Thymus (tissue), 14 donors: ENCODE data around the gene SPAG17. TPM values are rescaled to one million over a fixed set of nuclear protein-coding genes. Genes with fewer than 3 reads are reported as not detected.

Experiments used
- DNase-seq, 9 donors: peaks; one replicate each; pipeline ENCODE4 v3.0.0-alpha.2; 2013; ENCODE audit warnings: low spot score in 9 of 9, low read depth in 6 of 9, missing footprints in 1 of 9
- H3K27ac ChIP-seq, 2 donors: one replicate each; pipeline ENCODE4 v1.5.1; 2013; ENCODE audit warnings: control low read depth in 1 of 2, low read depth in 1 of 2, low read length in 1 of 2, mild to moderate bottlenecking in 1 of 2, moderate library complexity in 1 of 2
- H3K27me3 ChIP-seq, 2 donors: one replicate each; pipeline ENCODE4 v1.5.1; 2013; ENCODE audit warnings: low read length in 1 of 2; ENCODE audit not compliant: control insufficient read depth in 2 of 2, insufficient read depth in 1 of 2
- H3K36me3 ChIP-seq, 2 donors: one replicate each; pipeline ENCODE4 v1.5.1; 2013; ENCODE audit warnings: low read length in 1 of 2, mild to moderate bottlenecking in 1 of 2, moderate library complexity in 1 of 2; ENCODE audit not compliant: control insufficient read depth in 2 of 2, insufficient read depth in 2 of 2
- H3K4me1 ChIP-seq, 2 donors: one replicate each; pipeline ENCODE4 v1.5.1; 2013; ENCODE audit warnings: low read length in 2 of 2; ENCODE audit not compliant: control insufficient read depth in 2 of 2, insufficient read depth in 2 of 2
- H3K4me3 ChIP-seq, 2 donors: one replicate each; pipeline ENCODE4 v1.5.1; 2013; ENCODE audit warnings: low read length in 2 of 2, control low read depth in 1 of 2, mild to moderate bottlenecking in 1 of 2
- H3K9me3 ChIP-seq, 2 donors: one replicate each; pipeline ENCODE4 v1.5.1; 2013; ENCODE audit warnings: low read length in 1 of 2, mild to moderate bottlenecking in 1 of 2; ENCODE audit not compliant: control insufficient read depth in 2 of 2, insufficient read depth in 1 of 2
- WGBS: extraction: QIAGEN DNeasy Blood & Tissue Kit; methylation state at CpG from one replicate; pipeline ENCODE4 v1.1.7; 2013; 5-methylcytosine and 5-hydroxymethylcytosine counted together
- long read RNA-seq, 10 donors: transcript quantifications; one replicate each; lab custom pipeline, GENCODE V29; 2026
- polyA plus RNA-seq: library from polyadenylated mRNA; stranded (reverse); fragments of 200-250 nt; gene quantifications from one replicate; pipeline ENCODE4 v1.2.3, GENCODE V29; 2013
- total RNA-seq: library from RNA; stranded (reverse); fragments of 120-200 nt; gene quantifications from one replicate; pipeline ENCODE4 v1.2.4, GENCODE V29; 2013
- donor health status: healthy.

SPAG17 gene
- total RNA-seq (0.33 TPM), polyA plus RNA-seq (0.50 TPM)
- long read RNA-seq, donor 1 = 0 reads
- long read RNA-seq, donor 2 = 0 reads
- long read RNA-seq, donor 3 = 0 reads
- long read RNA-seq, donor 4 = 0 reads
- long read RNA-seq, donor 5 = 0 reads
- long read RNA-seq, donor 6 = 0 reads
- long read RNA-seq, donor 7 = 0 reads
- long read RNA-seq, donor 8 = 0 reads
- long read RNA-seq, donor 9 = 0 reads
- long read RNA-seq, donor 10 = 0 reads

DNA sequence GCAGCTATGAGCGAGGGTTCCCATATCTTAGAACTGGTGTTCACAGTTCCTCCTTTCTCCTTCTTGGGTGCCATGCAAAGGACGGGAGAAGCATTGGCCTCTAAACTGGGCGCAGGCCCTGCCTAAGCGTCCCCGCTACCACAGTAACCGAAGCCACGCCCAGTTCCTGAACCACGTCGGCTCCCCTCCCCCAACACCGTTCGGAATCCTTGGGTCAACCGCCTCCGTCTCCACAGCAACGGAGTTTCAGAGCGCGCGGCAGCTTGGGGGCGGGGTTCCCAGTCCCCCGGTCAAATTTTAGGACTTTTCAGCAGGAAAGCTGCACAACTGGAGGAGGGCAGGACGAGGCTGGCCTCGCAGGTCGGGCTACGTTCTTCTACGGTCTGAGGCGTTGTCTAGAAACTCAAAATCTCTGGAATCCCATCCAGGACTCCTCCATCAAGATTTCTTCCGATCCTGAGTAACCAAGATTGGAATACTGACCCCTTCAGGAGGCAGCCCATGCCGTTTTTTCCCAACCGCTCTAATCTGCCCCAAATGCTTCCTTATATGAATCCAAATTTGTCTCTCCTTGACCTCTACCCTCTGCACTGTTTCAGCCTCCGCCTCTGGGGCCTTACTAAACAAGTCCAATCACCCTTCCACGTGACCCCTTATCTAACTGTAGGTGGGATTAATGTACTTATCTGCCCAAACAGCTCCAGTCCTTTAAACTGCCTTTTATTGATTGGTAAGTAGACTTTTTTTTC lies at the start of gene SPAG17:
TSS of gene SPAG17 (minus strand) at position 145 of the 749 bp plus-strand sequence. CDS start at position 74, 71 bp downstream.
- peaks cover 0 to 11% of the 10 kb centered on the region in 2 donors for H3K4me1 ChIP-seq
- no peak within 1 kb of the TSS for H3K27ac ChIP-seq
- no peaks in the 10 kb centered on the region for H3K9me3 ChIP-seq
- H3K4me3 ChIP-seq = peak within 1 kb of the TSS in 1 of 2 donors; percentile 22
- peak in 7 of 9 donors; percentile 11 to 60 (median 23) for DNase-seq
- no peaks in the 10 kb centered on the region for H3K27me3 ChIP-seq
- 16% methylated on average over 30 of the region's 30 CpGs for WGBS
- H3K36me3 ChIP-seq = no peaks in the 10 kb centered on the region

DNA sequence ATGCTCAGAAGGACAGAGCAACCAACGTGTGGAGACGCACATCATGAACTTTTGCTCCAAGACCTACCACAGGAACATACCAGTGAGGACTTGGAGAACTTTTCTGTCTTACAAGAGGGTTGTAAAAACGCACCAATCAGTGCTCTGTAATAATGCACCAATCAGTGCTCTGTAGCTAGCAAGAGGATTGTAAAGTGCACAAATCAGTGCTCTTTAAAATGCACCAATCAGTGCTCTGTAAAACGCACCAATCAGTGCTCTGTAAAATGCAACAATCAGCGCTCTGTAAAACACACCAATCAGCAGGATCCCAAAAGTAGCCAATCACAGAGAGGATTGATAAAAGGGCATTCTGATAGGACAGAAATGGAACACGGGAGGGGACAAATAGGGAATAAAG lies 40.4 kb upstream of the SPAG17 start:
- no peaks in the 10 kb centered on the region for H3K4me1 ChIP-seq
- DNase-seq = no peak
- H3K27ac ChIP-seq = no peak overlapping the region
- no peaks in the 10 kb centered on the region for H3K9me3 ChIP-seq
- H3K4me3 ChIP-seq = no peak overlapping the region
- H3K27me3 ChIP-seq = no peaks in the 10 kb centered on the region
- WGBS = 96% methylated on average over 6 of the region's 6 CpGs
- no peaks in the 10 kb centered on the region for H3K36me3 ChIP-seq

DNA sequence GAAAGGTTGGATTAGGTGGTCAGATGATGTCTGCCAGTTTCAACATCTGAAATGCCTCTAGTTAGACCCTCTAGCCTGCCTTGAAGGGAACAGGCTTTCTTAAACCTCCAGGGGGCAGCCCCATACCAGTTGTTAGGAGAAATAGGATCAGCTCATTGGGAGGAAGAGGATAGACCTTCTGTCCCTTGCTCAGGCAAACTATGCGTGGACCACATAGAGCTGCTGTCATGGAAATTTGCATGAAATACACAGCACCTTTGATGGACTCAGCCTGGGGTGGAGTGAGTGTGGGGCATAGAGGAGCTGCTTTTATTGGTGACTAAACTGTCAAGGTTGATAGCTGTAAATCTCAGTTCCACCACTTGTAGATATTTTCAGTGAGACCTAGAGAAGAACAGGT lies 38.4 kb upstream of the SPAG17 start:
- DNase-seq = no peak
- H3K27me3 ChIP-seq = no peaks in the 10 kb centered on the region
- H3K27ac ChIP-seq = no peak overlapping the region
- no peaks in the 10 kb centered on the region for H3K36me3 ChIP-seq
- H3K4me3 ChIP-seq = no peak overlapping the region
- H3K9me3 ChIP-seq = no peaks in the 10 kb centered on the region
- H3K4me1 ChIP-seq = no peaks in the 10 kb centered on the region
- 80% methylated on average over 1 of the region's 1 CpG for WGBS

DNA sequence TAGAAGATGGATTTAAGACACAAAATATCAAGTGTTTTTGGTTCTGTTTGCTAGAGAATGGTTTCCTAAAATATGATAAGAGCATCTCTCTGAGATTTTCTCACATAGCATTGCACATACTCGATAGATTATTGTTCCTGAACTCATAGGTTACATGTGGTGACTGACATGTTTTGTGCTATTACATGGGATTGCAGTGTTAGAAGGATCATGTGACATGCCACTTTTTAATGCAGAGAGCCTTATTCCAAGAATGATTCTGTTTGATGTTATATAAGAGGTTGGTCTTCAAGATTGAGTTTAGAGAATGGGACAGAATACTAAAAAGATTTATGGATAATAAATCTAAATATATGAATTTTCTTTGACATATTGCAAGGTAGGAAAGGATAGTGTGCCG lies 34.4 kb upstream of the SPAG17 start:
- Histone ChIP-seq H3K27ac (no peak overlapping the region), H3K9me3 (no peaks in the 10 kb centered on the region), H3K4me1 (no peaks in the 10 kb centered on the region), H3K36me3 (no peaks in the 10 kb centered on the region), H3K4me3 (no peak overlapping the region), H3K27me3 (no peaks in the 10 kb centered on the region)
- DNase-seq = no peak
- WGBS = 93% methylated on average over 2 of the region's 2 CpGs

DNA sequence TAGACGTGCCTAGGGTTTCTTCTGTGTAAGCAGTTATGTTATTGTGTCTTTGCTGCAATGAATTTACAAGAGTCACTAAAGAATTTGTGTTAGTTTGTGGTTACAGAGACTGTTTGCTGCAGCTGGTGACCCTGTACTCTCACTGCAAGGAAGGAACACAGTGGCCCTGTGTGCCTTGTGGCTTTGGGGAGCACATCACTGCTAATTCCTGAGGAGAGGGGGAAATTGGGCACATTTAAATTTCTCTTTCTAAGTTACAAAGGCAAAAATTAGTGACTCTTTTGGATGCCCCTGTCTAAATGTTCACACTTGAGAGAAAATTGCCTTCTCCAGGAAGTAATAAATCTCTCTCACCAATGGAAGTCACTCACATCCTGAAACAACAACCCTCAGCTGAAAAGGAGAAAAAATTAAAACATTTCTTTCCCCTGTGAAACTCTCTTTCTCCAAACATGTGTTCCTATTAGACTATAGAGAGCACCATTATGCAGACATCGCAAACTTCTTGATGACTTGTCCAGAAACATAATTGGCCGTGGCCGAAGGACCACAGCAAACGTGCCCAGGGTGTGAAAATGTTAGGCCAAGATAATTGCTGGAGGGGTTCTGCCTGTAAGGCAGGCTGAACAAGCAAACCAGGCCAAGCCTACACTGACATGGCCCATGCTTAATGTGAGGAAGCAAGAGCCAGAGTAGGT lies 32.3 kb upstream of the SPAG17 start:
- no peaks in the 10 kb centered on the region for H3K27me3 ChIP-seq
- H3K36me3 ChIP-seq = no peaks in the 10 kb centered on the region
- no peaks in the 10 kb centered on the region for H3K4me1 ChIP-seq
- H3K27ac ChIP-seq = no peak overlapping the region
- 29% methylated on average over 5 of the region's 5 CpGs for WGBS
- no peak overlapping the region for H3K4me3 ChIP-seq
- H3K9me3 ChIP-seq = no peaks in the 10 kb centered on the region
- no peak for DNase-seq

DNA sequence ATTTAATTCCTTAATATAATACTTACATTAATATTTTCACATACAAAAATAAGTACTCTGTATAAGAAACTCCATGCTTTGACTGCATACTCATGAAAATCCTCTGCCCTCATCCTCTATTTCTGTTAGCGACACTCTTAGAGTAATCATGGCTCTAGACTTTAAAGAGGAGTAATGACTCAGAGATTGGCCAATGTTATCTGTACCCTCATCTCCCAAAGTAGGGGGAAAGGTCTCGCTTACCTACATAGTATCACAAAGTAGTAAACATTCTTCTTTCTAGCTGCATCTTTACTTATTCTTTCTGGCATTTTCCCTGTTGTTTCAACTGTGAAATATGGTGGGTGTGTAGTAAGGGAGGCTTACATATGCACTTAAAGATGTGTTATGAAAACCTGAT lies 29.8 kb upstream of the SPAG17 start:
- 94% methylated on average over 2 of the region's 2 CpGs for WGBS

DNA sequence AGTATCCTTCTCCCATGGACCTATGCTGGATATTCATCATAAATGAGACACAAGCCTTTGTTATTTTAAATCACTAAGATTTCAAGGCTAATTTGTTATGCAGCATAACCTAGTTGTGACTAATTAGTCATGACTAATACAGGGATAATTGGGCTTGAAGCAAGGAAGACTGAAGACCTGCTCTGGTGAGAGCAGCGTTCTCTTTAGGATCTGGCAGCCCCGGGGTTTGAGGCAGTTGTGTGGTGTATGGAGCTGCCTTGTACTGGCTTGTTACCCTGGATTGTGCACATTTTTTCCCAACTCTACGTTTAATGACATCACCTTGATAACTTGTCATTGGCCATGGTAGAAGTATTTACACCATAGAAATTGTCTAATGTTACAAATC lies 25.7 kb upstream of the SPAG17 start:
- 95% methylated on average over 3 of the region's 3 CpGs for WGBS
- H3K27me3 ChIP-seq = no peaks in the 10 kb centered on the region
- H3K4me3 ChIP-seq = no peak overlapping the region
- no peaks in the 10 kb centered on the region for H3K9me3 ChIP-seq
- H3K36me3 ChIP-seq = no peaks in the 10 kb centered on the region
- no peaks in the 10 kb centered on the region for H3K4me1 ChIP-seq
- DNase-seq = no peak
- H3K27ac ChIP-seq = no peak overlapping the region

More for the DNA sequence above, 29.8 kb upstream of the SPAG17 start:
- Histone ChIP-seq H3K9me3 (no peaks in the 10 kb centered on the region), H3K27me3 (no peaks in the 10 kb centered on the region), H3K27ac (no peak overlapping the region), H3K4me3 (no peak overlapping the region), H3K36me3 (no peaks in the 10 kb centered on the region), H3K4me1 (no peaks in the 10 kb centered on the region)
- DNase-seq = no peak

DNA sequence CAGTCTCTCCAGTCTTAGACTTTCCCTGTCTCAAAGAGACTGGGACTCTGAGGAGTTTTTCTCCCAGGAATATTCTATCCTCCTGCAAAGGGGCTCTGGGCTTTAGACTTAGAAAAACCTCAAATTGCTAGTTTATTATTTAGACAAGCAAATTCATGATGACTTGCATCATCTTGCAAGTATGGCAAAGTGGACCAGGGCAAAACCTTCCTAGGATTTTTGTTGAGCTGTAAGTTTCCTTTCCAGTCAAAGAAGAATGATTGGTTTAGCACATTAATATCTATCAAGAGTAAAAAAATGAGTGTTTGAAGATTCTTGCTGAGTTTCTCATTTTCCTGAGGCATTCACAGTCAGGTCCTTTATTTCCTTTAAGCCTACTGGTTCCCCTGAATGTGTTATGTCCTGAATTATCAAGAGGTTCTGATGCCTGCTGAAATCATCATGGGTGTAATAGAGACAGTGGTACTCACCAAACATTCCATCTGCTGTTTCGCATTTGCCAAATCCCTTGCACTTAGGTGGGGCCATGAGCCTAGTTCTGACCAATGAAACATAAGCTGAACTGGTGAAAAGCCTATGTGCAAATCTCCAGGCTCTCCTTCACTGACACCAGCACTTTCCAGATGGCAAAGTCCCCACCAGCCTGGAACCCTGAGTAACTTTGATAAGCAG lies 25.2 kb upstream of the SPAG17 start:
- Histone ChIP-seq H3K4me3 (no peak overlapping the region), H3K4me1 (no peaks in the 10 kb centered on the region), H3K27ac (no peak overlapping the region)

DNA sequence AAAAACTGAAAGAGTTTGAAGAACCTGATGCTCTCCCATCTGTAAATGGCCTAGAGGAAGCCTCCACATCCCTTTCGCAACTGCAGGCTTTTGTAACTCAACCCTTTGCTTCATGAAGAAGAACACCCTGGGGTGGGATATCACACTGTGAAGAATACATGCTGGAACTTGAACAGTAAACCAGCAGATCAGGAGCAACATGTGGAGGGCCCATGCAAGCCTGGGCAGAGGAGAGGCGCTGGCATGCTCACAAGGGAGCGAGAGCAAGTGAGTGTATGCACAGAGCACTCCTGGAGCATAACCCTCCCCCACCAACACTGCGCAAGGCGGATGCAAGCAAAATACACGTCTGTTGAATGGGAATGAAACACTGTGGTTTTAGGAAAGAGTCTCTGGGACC lies 24.6 kb upstream of the SPAG17 start:
- no peak overlapping the region for H3K4me3 ChIP-seq
- H3K36me3 ChIP-seq = no peaks in the 10 kb centered on the region
- no peak overlapping the region for H3K27ac ChIP-seq
- no peaks in the 10 kb centered on the region for H3K4me1 ChIP-seq
- peak in 2 of 9 donors; percentile 2 to 16 for DNase-seq
- no peaks in the 10 kb centered on the region for H3K9me3 ChIP-seq
- 85% methylated on average over 6 of the region's 6 CpGs for WGBS
- H3K27me3 ChIP-seq = no peaks in the 10 kb centered on the region

More for the DNA sequence above, 25.2 kb upstream of the SPAG17 start:
- 98% methylated on average over 1 of the region's 1 CpG for WGBS
- no peak for DNase-seq
- H3K27me3 ChIP-seq = no peaks in the 10 kb centered on the region
- H3K36me3 ChIP-seq = no peaks in the 10 kb centered on the region
- no peaks in the 10 kb centered on the region for H3K9me3 ChIP-seq
